ENCODE measurements around the gene TPK1. TPM values are rescaled to one million over a fixed set of nuclear protein-coding genes. Genes with fewer than 3 reads are reported as not detected.

TPK1 gene
- polyA plus RNA-seq, 1 donor from 2014 or later: 3.5 TPM

DNA sequence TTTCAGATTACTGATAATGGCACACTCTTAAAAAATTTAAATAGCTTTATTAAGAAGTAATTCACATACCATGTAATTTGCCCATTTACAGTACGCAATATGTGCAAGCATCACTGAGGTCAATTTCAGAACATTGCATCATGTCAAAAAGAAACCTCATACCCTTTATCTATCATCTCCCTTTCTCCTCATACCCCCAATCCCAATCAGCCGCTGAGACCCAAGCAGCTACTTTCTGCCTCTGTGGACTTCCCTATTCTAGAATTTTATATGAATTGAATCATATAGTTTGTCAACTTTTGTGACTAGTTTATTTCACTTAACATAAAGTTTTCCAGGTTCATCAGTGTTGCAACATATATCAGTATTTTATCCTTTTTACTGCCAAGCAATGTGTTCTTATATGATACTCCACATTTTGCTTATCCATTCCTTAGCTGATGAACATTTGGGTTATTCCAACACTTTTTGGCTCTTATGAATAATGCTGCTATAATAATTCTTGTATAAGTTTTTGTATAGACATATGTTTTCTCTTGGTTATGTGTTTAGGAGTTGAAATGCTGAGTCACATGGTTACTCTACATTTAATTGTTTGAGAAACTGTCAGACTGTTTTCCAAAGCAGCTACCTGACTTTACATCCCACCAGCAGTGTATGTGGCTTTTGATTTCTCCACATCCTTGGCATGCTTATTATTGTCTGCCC is 26.9 kb upstream of the TPK1 start:
- Histone ChIP-seq H3K9me3 (ENCODE audit: low read length) (no peaks in the 10 kb centered on the region), H3K79me2 (replicated peaks; ENCODE audit: insufficient read depth, low read length) (no peaks in the 10 kb centered on the region), H3K4me2 (ENCODE audit: low read length) (no peak overlapping the region), H2AFZ (ENCODE audit: low read depth, low read length) (no peak overlapping the region), H3K36me3 (ENCODE audit: insufficient read depth, low read length) (no peaks in the 10 kb centered on the region), H3K9ac (ENCODE audit: low read length) (no peak overlapping the region), H4K20me1 (ENCODE audit: insufficient read depth) (no peaks in the 10 kb centered on the region), H3F3A (ENCODE audit: insufficient read depth, low read length, poor library complexity, severe bottlenecking) (no peaks in the 10 kb centered on the region), H3K27ac (ENCODE audit: low read length) (no peak overlapping the region), H3K9me2 (ENCODE audit: insufficient read depth, low read length) (no peaks in the 10 kb centered on the region), H3K27me3 (ENCODE audit: insufficient read depth, low read depth, low read length) (no peaks in the 10 kb centered on the region), H3K4me3 (ENCODE audit: low read length) (no peak overlapping the region)
- TF ChIP-seq EZH2 (IDR thresholded peaks at IDR 0.05; ENCODE audit: borderline replicate concordance, insufficient read depth, low read length, poor library complexity, severe bottlenecking): no peak
- TF ChIP-seq POLR2AphosphoS5 (IDR thresholded peaks at IDR 0.05): no peak
- TF ChIP-seq, protein P1, sequence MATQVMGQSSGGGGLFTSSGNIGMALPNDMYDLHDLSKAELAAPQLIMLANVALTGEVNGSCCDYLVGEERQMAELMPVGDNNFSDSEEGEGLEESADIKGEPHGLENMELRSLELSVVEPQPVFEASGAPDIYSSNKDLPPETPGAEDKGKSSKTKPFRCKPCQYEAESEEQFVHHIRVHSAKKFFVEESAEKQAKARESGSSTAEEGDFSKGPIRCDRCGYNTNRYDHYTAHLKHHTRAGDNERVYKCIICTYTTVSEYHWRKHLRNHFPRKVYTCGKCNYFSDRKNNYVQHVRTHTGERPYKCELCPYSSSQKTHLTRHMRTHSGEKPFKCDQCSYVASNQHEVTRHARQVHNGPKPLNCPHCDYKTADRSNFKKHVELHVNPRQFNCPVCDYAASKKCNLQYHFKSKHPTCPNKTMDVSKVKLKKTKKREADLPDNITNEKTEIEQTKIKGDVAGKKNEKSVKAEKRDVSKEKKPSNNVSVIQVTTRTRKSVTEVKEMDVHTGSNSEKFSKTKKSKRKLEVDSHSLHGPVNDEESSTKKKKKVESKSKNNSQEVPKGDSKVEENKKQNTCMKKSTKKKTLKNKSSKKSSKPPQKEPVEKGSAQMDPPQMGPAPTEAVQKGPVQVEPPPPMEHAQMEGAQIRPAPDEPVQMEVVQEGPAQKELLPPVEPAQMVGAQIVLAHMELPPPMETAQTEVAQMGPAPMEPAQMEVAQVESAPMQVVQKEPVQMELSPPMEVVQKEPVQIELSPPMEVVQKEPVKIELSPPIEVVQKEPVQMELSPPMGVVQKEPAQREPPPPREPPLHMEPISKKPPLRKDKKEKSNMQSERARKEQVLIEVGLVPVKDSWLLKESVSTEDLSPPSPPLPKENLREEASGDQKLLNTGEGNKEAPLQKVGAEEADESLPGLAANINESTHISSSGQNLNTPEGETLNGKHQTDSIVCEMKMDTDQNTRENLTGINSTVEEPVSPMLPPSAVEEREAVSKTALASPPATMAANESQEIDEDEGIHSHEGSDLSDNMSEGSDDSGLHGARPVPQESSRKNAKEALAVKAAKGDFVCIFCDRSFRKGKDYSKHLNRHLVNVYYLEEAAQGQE (IDR thresholded peaks at IDR 0.05; ENCODE audit: borderline replicate concordance): no peak
- TF ChIP-seq, protein P2, sequence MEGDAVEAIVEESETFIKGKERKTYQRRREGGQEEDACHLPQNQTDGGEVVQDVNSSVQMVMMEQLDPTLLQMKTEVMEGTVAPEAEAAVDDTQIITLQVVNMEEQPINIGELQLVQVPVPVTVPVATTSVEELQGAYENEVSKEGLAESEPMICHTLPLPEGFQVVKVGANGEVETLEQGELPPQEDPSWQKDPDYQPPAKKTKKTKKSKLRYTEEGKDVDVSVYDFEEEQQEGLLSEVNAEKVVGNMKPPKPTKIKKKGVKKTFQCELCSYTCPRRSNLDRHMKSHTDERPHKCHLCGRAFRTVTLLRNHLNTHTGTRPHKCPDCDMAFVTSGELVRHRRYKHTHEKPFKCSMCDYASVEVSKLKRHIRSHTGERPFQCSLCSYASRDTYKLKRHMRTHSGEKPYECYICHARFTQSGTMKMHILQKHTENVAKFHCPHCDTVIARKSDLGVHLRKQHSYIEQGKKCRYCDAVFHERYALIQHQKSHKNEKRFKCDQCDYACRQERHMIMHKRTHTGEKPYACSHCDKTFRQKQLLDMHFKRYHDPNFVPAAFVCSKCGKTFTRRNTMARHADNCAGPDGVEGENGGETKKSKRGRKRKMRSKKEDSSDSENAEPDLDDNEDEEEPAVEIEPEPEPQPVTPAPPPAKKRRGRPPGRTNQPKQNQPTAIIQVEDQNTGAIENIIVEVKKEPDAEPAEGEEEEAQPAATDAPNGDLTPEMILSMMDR (IDR thresholded peaks at IDR 0.05; ENCODE audit: poor library complexity, severe bottlenecking): no peak
- no peak for TF ChIP-seq RAD21 (conservative IDR thresholded peaks at IDR 0.05)
- TF ChIP-seq MXI1 (conservative IDR thresholded peaks at IDR 0.05; ENCODE audit: poor library complexity, severe bottlenecking): no peak
- TF ChIP-seq SMC3 (conservative IDR thresholded peaks at IDR 0.05; ENCODE audit: poor library complexity): no peak
- TF ChIP-seq TAF1 (IDR thresholded peaks at IDR 0.05; ENCODE audit: low read depth): no peak
- TF ChIP-seq EP300 (conservative IDR thresholded peaks at IDR 0.05; ENCODE audit: poor library complexity, severe bottlenecking): no peak

DNA sequence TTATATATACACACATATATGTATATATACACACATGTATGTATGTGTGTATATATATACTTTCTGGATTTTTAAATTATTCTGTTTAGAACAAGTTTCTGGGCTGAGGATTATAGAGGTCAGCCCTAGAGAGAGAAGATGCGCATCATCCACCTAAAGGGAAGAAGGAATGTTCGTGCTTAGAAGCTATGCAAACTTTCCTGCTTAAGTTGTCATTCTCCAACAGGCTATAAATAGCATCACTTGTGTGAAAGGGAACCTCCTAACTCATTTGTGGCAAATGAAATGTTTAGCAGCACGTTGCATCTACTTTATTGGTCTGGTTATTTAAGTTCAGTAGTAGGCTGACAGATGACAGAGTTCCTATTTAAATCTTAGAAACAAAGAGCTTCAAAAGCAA is 23.9 kb upstream of the TPK1 start:
- Histone ChIP-seq H2AFZ (ENCODE audit: low read depth, low read length) (no peak overlapping the region), H3K9me2 (ENCODE audit: insufficient read depth, low read length) (no peaks in the 10 kb centered on the region), H3K36me3 (ENCODE audit: insufficient read depth, low read length) (no peaks in the 10 kb centered on the region), H3F3A (ENCODE audit: insufficient read depth, low read length, poor library complexity, severe bottlenecking) (no peaks in the 10 kb centered on the region), H4K20me1 (ENCODE audit: insufficient read depth) (no peaks in the 10 kb centered on the region), H3K27ac (ENCODE audit: low read length) (no peak overlapping the region), H3K79me2 (replicated peaks; ENCODE audit: insufficient read depth, low read length) (no peaks in the 10 kb centered on the region), H3K27me3 (ENCODE audit: insufficient read depth, low read depth, low read length) (no peaks in the 10 kb centered on the region), H3K4me3 (ENCODE audit: low read length) (no peak overlapping the region), H3K9ac (ENCODE audit: low read length) (no peak overlapping the region), H3K9me3 (ENCODE audit: low read length) (no peaks in the 10 kb centered on the region), H3K4me2 (ENCODE audit: low read length) (no peak overlapping the region)
- TF ChIP-seq SMC3 (conservative IDR thresholded peaks at IDR 0.05; ENCODE audit: poor library complexity) (no peak), MXI1 (conservative IDR thresholded peaks at IDR 0.05; ENCODE audit: poor library complexity, severe bottlenecking) (no peak), POLR2AphosphoS5 (IDR thresholded peaks at IDR 0.05) (no peak)
